CD4-positive, alpha-beta T cell (primary cell): ENCODE measurements around the gene CSTB. TPM values are rescaled to one million over a fixed set of nuclear protein-coding genes. Genes with fewer than 3 reads are reported as not detected.

Experiments
- ATAC-seq: fragments of 200-7000 bp; cut with Tn5 transposase; one replicate; pipeline ENCODE4 v1.10.0; 2022; ENCODE audit warnings: mild to moderate bottlenecking; ENCODE audit not compliant: poor library complexity
- CTCF ChIA-PET: fragments of 350-600 bp; sonication (Branson Sonifier 250); formaldehyde crosslinking; loops from one replicate; lab custom pipeline; 2021; ENCODE audit warnings: antibody characterized with exemption, inconsistent platforms; lab: Charles Lee
- POLR2A ChIA-PET: fragments of 350-600 bp; sonication (Branson Sonifier 250); formaldehyde crosslinking; loops from one replicate; lab custom pipeline; 2021; ENCODE audit warnings: antibody characterized with exemption, inconsistent platforms; lab: Charles Lee
- DNase-seq, 14 experiments: peaks; one replicate each; pipeline ENCODE4 v3.0.0-alpha.2; 2013 to 2020; ENCODE audit warnings: mixed read lengths in 2 of 14
- H3K27ac ChIP-seq, 2 donors: one replicate each; pipeline versions ENCODE4 v1.5.1 to v1.7.0; 2013; ENCODE audit warnings: low read length in 2 of 2, low read depth in 1 of 2, mild to moderate bottlenecking in 1 of 2
- H3K27me3 ChIP-seq, 2 experiments: 1 replicate in 1 of 2; 2 replicates in 1 of 2; pipeline versions ENCODE4 v1.6.1 to v1.7.0; 2013; ENCODE audit warnings: low read length in 2 of 2, control low read depth in 1 of 2, mild to moderate bottlenecking in 1 of 2, moderate library complexity in 1 of 2; ENCODE audit not compliant: insufficient read depth in 2 of 2, control insufficient read depth in 1 of 2
- H3K36me3 ChIP-seq: one replicate; pipeline ENCODE4 v1.6.1; 2013; ENCODE audit warnings: low read length, control low read depth; ENCODE audit not compliant: insufficient read depth
- H3K4me1 ChIP-seq: one replicate; pipeline ENCODE4 v1.6.1; 2013; ENCODE audit warnings: low read length, control low read depth; ENCODE audit not compliant: insufficient read depth
- H3K4me3 ChIP-seq: one replicate; pipeline ENCODE4 v1.5.1; 2013; ENCODE audit warnings: mild to moderate bottlenecking, low read length, moderate library complexity
- H3K9me3 ChIP-seq, 2 experiments: 1 replicate in 1 of 2; 2 replicates in 1 of 2; pipeline versions ENCODE4 v1.6.1 to v1.7.0; 2013; ENCODE audit warnings: low read length in 2 of 2, mild to moderate bottlenecking in 2 of 2, control low read depth in 1 of 2, moderate library complexity in 1 of 2; ENCODE audit not compliant: control insufficient read depth in 1 of 2, insufficient read depth in 1 of 2
- H3K27ac Mint-ChIP-seq: one replicate; pipeline ENCODE4 v1.8.0; 2020; ENCODE audit warnings: mixed read lengths
- H3K27me3 Mint-ChIP-seq: one replicate; pipeline ENCODE4 v1.8.0; 2021; ENCODE audit warnings: mixed read lengths
- H3K36me3 Mint-ChIP-seq: one replicate; pipeline ENCODE4 v1.8.0; 2021; ENCODE audit warnings: low read depth, mixed read lengths
- H3K4me1 Mint-ChIP-seq: one replicate; pipeline ENCODE4 v1.8.0; 2021; ENCODE audit warnings: low read depth, mixed read lengths
- H3K4me3 Mint-ChIP-seq: one replicate; pipeline ENCODE4 v1.8.0; 2020; ENCODE audit warnings: mild to moderate bottlenecking, mixed read lengths
- H3K9me3 Mint-ChIP-seq: one replicate; pipeline ENCODE4 v1.8.0; 2020; ENCODE audit warnings: mixed read lengths
- intact Hi-C, 2 experiments: fragments of 100-400 bp; cut with DNase I in 1 of 2; cut with micrococcal nuclease in 1 of 2; formaldehyde crosslinking; loops; one replicate each; pipeline versions ENCODE4 v1.15.1 to v1.9.0; 2023 to 2025; cut with DNase I, micrococcal nuclease
- total RNA-seq, 174 experiments: library from RNA in 2 of 174; stranded (reverse) in 2 of 174; gene quantifications; one replicate each; pipeline ENCODE4 v1.2.3 and lab custom pipeline; 2021 to 2026
- TF ChIP-seq, protein P1 (sequence below): fragments of 200-600 bp; IDR thresholded peaks from one replicate; pipeline ENCODE4 v1.8.0; 2022; ENCODE audit warnings: antibody characterized with exemption, mild to moderate bottlenecking

The CSTB gene
- total RNA-seq, 2 experiments from 2014 or later: 13.4 to 14.5 TPM

DNA sequence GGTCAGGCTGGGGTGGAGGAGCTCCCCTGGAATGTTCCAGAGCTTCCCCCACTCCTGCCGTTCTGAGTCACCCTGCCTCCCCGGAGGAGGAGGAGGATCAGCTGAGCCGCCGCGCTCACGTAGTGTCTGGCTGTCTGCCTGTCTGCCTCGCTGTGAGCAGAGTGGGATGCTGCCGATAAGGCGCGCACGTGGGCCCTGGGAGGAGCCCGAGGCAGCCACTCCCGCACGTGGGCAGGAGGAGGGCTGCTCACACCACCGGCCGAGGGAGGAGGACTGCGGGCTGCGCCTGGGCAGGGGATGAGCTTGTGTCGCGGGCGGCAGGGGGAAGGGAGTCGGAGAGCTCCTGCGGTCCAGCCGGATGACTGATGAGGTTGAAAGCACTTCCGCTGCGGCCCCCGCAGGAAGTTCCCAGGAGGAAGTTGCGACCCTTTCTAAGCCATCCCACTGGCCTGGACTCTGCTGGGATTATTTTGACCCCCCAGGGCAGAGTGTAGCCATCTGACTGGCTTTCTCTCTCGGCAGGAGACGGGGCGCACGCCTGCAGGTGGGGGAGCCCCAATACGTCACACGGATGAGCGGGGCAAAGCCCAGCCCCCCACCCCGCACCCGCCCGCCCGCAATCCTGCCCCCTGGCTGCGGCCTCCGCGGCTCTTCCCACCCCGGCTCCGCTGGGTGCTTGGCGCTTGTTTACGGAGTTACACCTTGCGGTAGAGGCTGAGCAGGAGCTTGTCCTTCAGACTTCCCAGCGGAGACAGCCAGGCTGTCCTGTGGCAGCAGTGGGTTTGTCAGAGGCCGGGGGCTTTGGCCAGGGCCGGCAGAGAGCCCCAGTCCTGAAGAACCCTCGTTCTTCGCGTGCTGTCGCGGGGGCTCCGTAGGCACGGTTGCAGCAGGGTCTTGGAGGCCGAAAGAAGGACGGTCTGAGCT lies 47.4 kb downstream of the CSTB start:
- Histone ChIP-seq H3K9me3 (no peaks in the 10 kb centered on the region), H3K27me3 (no peaks in the 10 kb centered on the region), H3K27ac (peak overlapping the region; percentile 43 to 72), H3K4me1 (peaks cover 70% of the 10 kb centered on the region), H3K36me3 (peaks cover 9% of the 10 kb centered on the region), H3K4me3 (peak overlapping the region; percentile 55)
- peak overlapping the region; percentile 97 for H3K27ac Mint-ChIP-seq
- peak; percentile 40 to 94 (median 72) for DNase-seq
- TF ChIP-seq, protein P1, sequence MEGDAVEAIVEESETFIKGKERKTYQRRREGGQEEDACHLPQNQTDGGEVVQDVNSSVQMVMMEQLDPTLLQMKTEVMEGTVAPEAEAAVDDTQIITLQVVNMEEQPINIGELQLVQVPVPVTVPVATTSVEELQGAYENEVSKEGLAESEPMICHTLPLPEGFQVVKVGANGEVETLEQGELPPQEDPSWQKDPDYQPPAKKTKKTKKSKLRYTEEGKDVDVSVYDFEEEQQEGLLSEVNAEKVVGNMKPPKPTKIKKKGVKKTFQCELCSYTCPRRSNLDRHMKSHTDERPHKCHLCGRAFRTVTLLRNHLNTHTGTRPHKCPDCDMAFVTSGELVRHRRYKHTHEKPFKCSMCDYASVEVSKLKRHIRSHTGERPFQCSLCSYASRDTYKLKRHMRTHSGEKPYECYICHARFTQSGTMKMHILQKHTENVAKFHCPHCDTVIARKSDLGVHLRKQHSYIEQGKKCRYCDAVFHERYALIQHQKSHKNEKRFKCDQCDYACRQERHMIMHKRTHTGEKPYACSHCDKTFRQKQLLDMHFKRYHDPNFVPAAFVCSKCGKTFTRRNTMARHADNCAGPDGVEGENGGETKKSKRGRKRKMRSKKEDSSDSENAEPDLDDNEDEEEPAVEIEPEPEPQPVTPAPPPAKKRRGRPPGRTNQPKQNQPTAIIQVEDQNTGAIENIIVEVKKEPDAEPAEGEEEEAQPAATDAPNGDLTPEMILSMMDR: peak; percentile 25
- ChIA-PET CTCF (interaction anchor here (1.0 to 1.9 kb wide), 3 partner anchors 9 to 61 kb away, joined by 3 to 7 read pairs (median 4); partner anchors contain the start of gene RRP1), POLR2A (interaction anchor here (0.6 to 3.6 kb wide), 7 partner anchors 9 to 1145 kb away, joined by 3 to 31 read pairs (median 4); partner anchors contain the start of genes HSF2BP, PDXK, PTTG1IP and RRP1B)
- H3K27me3 Mint-ChIP-seq: no peaks in the 10 kb centered on the region
- peak overlapping the region; percentile 90 for H3K4me3 Mint-ChIP-seq
- peaks cover 65% of the 10 kb centered on the region for H3K4me1 Mint-ChIP-seq
- peak; percentile 85 for ATAC-seq
- H3K9me3 Mint-ChIP-seq: no peaks in the 10 kb centered on the region
- intact Hi-C loops: loop anchor here in 1 of 2 experiments (10.0 kb wide), 1 partner anchor 236 kb away; no protein-coding TSS in a partner anchor
- H3K36me3 Mint-ChIP-seq: peaks cover 9% of the 10 kb centered on the region

DNA sequence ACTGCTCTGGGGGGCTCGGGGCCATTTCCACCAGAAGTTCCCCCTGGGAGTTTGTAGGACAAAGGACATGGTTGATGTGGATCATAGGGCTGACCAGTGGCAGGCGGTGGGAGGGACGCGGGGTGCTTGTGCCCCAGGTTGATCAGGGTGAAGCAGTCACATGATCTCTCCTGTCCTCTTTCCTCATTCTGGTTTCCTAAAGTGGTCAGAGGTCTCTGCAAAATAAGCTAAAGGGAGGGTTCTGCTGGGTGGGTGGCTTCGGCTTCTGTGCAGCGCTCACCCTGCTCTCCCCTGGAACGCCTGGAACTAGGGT lies 48.0 kb downstream of the CSTB start:
- Histone ChIP-seq H3K27ac (peak overlapping the region in 1 of 2 donors; percentile 72), H3K4me1 (peaks cover 64% of the 10 kb centered on the region), H3K36me3 (peaks cover 13% of the 10 kb centered on the region), H3K27me3 (no peaks in the 10 kb centered on the region), H3K4me3 (peak overlapping the region; percentile 55), H3K9me3 (no peaks in the 10 kb centered on the region)
- Mint-ChIP-seq H3K36me3 (peaks cover 8% of the 10 kb centered on the region), H3K27ac (peak overlapping the region; percentile 97), H3K4me1 (peaks cover 59% of the 10 kb centered on the region), H3K27me3 (no peaks in the 10 kb centered on the region), H3K9me3 (no peaks in the 10 kb centered on the region), H3K4me3 (peak overlapping the region; percentile 90)
- POLR2A ChIA-PET: interaction anchor here (0.6 to 3.6 kb wide), 8 partner anchors 8 to 1145 kb away, joined by 3 to 31 read pairs (median 4); partner anchors contain the start of genes HSF2BP, PDXK, PTTG1IP and RRP1B
- DNase-seq (no peak), ATAC-seq (no peak)
- intact Hi-C loops: loop anchor here in 1 of 2 experiments (10.0 kb wide), 1 partner anchor 237 kb away; no protein-coding TSS in a partner anchor
- TF ChIP-seq, protein P1: no peak
- CTCF ChIA-PET: interaction anchor here (1.0 to 1.9 kb wide), 3 partner anchors 9 to 61 kb away, joined by 3 to 7 read pairs (median 4); partner anchors contain the start of gene RRP1

DNA sequence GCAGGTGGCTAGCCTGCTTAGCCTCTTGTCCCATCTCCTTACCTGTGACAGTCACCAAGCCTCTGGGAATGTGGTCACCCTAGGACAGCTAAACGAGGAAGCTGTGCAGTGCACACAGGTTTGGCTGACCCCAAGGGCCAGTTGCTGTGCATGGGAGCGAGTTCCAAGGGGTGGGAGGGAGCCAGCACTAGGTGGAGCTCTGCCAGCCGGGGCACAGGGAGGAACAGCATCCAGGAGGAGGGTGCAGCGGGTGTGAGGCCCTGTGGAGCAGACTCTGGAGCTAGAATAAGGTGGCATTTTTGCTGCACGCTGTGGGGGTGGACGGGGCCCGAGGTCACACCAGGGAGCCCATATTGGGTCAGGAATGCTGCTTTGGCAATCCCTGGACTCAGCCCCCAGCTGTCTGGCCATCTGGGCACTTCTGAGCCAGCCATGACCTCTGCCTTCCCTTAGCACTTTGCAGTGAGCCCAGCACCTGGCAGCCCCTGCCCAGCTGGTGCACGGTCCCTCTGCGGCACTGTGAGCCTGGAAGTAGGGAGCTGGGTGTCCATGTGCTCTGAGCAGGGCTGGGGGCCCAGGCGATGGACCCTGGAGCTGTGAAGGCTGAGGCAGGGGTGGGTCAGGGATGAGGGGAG lies 48.5 kb downstream of the CSTB start:
- Histone ChIP-seq H3K4me1 (peaks cover 62% of the 10 kb centered on the region), H3K9me3 (no peaks in the 10 kb centered on the region), H3K27ac (peak overlapping the region in 1 of 2 donors; percentile 72), H3K36me3 (peaks cover 13% of the 10 kb centered on the region), H3K27me3 (no peaks in the 10 kb centered on the region), H3K4me3 (peak overlapping the region; percentile 55)
- Mint-ChIP-seq H3K27me3 (no peaks in the 10 kb centered on the region), H3K9me3 (no peaks in the 10 kb centered on the region), H3K27ac (peak overlapping the region; percentile 97), H3K36me3 (peaks cover 8% of the 10 kb centered on the region), H3K4me3 (peak overlapping the region; percentile 90), H3K4me1 (peaks cover 54% of the 10 kb centered on the region)
- POLR2A ChIA-PET: interaction anchor here (0.6 to 3.6 kb wide), 6 partner anchors 8 to 1076 kb away, joined by 3 to 31 read pairs (median 4); partner anchors contain the start of genes HSF2BP, PDXK and RRP1B
- DNase-seq: peak in 1 of 14 experiments; percentile 37
- CTCF ChIA-PET: interaction anchor here (1.0 to 1.9 kb wide), 2 partner anchors 21 to 62 kb away, joined by 3 to 7 read pairs; partner anchors contain the start of gene RRP1
- ATAC-seq: no peak
- intact Hi-C loops: loop anchor here in 1 of 2 experiments (10.0 kb wide), 1 partner anchor 237 kb away; no protein-coding TSS in a partner anchor
- TF ChIP-seq, protein P1: no peak
